HG03521 (cell line): ENCODE data around the gene MGAT3.
"Not testable (repeated sequence)": the region's sequence is repeated elsewhere in the genome, so short reads cannot be mapped to it uniquely, and the experiment has no call there.

Source experiments
- ATAC-seq: cut with Tn5 transposase; IDR thresholded peaks from one replicate; pipeline ENCODE4 v1.9.1; 2021; ENCODE audit warnings: mild to moderate bottlenecking, moderate library complexity; ENCODE audit not compliant: unreplicated experiment

The MGAT3 gene

DNA sequence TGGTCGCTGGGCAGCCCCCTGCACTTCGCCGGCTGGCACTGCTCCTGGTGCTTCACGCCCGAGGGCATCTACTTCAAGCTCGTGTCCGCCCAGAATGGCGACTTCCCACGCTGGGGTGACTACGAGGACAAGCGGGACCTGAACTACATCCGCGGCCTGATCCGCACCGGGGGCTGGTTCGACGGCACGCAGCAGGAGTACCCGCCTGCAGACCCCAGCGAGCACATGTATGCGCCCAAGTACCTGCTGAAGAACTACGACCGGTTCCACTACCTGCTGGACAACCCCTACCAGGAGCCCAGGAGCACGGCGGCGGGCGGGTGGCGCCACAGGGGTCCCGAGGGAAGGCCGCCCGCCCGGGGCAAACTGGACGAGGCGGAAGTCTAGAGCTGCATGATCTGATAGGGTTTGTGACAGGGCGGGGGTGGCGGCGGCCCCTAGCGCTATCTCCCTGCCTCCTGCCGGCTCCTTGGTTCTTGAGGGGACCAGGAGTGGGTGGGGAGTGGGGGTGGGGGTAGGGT is 31.8 kb downstream of the MGAT3 start:
- ATAC-seq = no peak

DNA sequence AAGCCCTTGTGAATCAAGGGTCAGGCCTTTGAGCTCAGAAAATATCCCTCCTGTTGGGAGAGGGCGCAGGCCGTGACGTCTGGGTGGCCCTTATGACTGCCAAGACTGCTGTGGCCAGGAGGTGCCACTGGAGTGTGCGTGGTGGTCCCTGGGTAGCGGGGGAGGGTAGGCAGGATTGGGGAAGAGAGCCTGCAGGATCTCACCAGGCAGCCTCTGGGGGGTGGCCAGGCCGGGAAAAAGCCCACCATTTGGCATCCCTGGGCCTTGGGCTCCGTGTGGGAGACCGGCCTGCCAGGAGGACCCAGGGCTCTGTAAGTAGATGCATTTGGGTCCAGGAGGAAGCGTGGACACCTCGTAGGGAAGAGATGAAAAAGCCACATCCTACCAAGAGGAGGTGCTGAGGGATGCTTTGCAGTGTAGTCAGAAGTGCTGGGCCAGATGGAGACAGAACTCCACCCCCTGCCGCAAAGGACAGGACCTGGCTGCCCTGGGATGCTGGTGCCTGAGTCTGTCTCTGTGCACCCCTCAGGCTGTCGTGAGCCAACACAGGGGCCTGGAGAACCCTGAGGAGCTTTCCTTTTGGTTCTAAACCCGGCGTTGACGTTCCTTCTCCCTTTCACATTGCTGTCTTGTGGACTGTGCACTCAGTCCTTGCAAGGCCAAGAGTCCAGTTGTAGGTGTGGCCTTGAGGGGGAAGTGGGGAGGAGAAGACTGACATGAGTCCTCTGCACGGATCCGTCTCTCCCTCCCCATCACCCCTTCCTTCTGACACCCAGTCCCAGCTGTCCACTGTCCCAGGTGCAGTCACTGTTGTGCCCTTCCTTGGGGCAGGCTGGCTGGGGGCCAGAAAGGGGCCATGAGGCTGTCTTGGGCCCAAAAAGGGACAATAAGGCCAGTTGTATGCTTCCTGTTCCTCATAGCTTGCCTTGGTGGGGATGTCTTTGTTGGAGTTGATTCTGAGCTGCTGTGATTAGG is 32.6 kb downstream of the MGAT3 start:
- ATAC-seq = no peak

DNA sequence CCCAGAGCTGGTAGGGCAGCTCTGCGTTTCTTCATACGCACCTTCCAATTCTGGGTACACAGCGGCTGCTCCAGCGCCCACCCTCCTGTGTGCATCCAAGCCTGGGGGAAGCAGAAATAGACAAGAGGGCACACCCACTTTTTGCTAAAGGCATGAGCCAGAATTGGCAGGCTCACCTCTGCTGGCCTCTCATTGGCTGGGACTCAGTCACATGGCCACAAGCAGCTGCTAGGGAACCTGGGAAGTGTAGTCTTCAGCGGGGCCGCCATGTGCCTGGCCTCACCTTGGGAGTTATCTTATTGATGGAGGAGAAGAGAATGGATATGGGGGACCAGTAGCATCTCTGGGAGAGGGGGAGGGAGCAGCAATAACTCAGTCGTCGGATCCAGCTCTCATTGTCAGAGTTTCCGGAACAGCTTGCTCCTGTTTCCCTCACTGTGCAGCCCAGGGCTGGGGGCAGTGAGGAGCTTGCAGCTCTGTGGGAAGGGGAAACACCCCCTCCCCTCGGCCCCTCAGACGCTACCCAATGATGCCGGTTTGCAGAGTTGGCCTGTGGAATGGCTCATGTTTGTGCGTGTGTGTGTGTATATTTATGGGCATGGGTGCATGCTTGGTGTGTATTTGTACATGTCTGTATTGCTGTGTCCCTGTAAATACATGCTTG is 33.5 kb downstream of the MGAT3 start:
- peak; percentile 85 for ATAC-seq

DNA sequence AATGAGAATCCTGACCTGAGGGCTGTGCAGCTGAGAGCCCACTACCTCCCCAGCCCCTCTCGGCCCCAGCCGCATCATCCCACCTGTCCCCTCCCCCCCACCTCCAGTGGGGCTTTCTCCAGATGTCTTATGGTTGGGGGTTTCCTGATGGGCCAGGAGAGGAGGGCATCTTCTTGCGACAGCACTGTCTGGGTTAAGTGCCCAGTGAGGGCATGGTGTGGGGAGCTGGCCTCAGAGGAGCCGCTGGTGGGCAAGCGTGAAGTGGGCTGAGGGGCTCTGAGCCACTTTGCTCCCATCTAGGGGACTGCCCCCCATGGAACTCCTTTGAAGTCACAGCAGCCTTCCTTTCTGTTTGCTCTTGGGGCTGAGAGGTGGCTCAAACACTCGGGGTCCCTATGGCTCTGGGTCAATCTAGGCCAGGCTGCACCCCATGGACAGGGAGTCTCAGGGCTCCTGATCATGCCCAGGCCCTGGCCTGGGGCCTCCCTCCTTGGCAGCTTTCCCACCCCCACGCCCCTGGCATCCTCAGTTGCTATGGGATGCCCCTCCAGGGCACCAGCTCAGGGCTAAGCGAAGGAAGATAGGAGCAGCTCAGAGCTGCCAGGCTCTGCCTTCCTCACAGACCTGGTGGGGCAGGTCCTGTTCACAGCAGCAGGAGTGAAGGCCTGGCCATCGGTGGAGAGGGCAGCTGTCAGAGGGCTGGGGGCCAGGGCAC is 34.3 kb downstream of the MGAT3 start:
- no peak for ATAC-seq

DNA sequence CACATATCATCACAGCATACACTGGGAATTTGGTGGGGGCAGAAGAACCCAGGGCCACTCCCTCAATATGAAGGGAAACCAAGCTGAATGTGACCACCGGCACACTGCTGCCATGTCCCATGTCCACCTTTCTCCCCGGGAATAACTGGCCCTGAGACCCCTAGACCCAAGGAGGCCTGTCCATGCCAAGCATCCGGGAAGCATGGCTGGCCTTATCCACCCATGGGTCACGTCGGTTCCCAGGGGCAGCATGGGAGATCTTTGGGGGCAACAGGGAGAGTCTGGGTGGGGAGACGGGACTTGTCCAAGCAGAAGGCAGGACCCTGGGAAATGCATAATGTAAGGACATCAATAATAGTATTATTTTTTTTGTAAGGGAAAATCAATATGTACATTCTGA is 34.9 kb downstream of the MGAT3 start:
- no peak for ATAC-seq

DNA sequence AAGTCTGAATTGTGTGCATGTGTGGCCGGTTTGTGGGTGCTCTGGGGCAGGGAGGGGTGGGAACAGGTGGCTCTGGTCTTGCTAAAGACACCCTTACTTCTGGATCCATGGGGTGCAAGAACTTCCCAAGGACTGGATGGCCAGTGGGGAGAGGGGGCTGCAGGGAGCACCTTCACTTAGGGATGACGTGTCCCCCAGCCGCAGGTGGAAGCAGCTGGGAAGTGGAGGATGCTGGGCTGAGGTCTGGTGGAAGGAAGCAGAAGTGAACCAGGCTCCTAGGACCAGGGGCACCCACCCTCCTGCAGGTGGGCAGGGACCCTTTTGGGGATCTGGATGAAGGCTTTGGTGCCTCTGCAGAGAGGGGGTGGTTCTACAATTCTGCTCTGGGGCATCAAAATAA is 35.4 kb downstream of the MGAT3 start:
- no peak for ATAC-seq

DNA sequence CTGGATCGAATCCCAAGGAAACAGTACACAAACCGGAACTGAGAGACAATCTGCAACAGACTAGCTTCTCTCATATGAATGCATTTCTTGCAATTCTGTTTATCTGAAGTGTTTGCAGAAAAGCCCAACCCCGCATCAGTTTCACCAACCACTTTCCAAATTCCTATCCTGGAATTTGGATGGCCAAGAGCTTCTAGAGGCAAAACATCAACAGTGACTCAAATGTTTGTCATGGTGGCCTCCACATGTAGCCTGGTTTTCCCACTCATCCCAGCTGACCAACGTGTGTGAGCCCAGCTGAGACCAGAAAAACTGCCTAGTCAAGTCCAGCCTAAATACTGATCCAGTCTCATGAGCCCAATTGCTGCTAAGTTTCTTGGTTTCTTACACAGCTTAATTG is 36.9 kb downstream of the MGAT3 start:
- no peak for ATAC-seq

DNA sequence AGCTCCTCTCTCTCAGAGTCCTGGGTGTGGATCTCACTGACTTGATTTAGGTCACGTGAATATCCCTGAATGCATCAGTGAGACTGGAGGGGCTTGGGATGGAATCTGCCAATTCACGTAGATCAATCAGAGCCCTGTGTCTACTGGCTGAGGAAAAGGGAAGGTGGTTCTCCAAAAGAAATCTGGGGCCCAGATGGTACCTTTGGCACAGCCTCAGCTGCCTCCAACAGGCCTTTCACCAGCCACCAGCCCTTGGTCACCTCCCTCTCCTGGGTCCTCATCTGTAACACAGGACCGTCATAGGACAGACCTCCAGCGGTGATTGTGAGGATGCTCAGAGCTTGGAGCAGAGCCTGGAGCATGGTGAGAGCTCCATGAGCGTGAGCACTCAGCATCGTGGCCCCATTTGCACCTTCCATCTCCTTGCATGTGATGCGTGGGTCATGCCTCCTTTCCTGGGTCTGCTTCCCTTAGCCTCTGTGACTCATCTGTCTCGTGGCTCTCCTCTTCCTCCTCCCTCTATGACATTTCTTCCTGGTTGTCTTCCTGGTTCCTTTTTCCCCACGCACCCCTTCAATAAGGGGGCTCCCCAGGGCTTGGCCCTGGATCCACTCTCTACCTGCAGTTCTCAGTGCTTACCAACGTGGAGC is 37.8 kb downstream of the MGAT3 start:
- ATAC-seq = no peak

DNA sequence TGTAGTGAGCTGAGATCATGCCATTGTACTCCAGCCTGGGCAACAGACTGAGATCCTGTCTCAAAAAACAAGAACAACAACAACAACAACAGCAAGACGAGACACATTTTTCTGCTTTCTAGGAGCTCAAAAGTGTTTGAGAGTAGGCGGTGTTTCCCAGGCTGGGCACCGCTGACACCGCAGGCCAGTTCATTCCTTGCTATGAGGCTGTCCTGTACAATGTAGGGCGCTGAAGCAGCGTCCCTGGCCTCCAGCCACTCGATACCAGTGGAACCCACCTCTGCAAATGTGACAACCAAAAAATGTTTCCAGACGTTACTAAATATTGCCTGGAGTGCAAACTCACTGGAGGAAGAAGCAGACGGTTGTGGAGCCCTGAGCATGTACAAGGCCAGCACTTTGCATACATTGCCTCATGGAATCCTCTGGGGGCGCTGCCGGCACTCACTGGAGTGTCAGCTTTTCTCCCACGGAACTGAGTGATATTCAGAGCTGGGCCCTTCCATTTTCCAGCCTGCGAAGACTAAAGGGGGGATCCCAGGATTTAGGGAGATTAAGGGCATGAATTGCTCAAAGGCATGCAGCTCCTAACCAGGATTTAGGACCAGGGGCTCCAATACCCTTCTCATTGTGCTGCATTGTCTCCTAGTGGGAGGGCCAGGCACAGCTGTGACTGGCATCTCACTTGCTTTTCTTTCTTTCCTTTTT is 39.5 kb downstream of the MGAT3 start:
- no peak for ATAC-seq

DNA sequence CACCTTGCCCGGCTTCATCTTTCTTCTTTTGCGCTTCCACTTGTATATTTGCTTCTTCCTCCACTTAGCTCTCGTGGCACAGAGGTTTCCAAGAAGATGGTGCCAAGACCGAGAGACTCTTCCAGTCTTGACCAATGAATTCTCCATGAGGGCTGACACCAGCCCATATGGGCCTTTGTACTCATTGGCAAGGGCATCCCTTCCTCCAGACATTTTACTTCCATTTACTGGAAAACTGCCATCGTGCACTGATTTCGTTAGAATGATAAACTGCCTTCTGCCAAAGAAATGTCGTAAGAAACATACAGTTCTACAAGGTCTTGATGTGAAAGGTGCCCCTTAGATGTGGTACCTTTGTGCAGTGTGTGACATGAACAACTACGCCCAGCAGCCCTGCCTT is 40.6 kb downstream of the MGAT3 start:
- ATAC-seq = no peak

DNA sequence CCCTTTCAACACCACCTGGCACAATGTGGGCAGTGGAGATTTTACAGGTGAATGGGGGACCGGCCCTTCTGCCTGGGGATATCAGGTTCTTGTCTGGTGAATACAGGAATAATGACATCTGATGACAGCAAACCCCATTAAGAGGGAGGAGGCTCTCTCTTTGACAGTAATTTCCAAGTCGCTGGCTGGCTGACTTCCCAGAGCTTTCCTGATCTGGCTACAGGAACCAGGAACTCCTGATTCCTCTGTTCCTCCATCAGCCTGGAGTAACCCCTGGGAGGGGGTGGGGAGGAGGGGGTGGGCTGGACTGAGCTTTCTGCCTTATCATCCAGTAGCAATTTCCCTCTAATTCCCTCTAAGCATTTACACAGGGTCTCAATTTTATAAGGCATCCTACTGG is 41.6 kb downstream of the MGAT3 start:
- no peak for ATAC-seq

DNA sequence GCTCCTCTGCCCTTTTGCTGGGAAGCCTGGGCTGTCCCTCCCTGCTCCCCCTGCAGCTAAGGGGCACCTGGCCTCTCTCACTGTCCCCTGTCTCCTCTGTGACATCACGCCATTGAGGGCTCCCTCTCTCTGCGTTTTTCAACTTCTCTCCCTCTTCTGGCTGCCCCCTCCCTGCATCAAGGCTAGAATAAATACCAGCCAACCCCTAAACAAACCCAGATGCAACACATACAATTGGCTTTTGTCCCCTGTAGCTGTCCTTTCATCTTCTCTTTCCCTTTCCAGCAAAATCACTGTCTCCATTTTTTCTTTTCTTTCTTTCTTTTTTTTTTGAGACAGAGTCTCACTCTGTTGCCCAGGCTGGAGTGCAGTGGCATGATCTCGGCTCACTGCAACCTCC is 42.0 kb downstream of the MGAT3 start:
- no peak for ATAC-seq

DNA sequence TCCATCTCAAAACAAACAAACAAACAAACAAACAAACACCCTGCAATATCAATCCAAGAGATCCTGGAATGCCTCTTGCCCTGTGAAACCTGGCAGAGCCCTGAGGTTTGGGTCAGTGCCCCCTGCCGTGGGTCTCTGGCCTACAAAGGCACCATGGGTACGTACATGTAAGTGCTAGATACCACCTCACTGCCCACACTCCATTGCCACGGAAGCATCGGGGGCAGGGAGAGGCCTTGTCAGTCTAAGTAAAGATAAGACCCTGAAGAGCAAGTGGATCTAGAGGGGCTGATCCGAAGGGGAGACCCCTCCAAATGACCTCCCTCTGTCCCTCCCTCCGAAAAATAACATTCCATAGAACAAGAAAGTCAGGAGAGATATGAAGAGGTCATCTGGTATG is 43.3 kb downstream of the MGAT3 start:
- no peak for ATAC-seq

DNA sequence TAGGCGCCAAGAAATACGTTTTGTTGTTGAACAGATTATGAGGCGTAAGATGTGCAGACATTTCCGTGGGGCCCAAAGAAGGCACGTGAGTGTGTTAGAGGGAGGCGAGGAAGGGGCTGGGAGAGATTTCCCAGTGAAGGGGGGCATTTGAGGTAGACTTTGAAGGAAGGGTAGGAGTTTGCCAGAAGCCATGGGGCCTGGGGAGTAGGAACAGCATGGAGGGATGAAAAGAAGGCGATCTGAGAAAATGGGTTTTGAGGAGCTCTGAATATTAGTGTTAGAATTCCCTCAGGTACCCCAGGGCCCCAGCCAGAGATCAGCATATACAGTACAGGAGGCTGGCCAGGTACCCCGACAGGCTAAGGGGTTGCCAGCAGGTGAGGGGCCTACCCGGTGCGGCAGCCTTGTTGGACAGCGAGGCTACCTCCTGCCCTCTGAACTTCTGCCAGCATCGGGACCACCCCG is 44.9 kb downstream of the MGAT3 start:
- no peak for ATAC-seq

DNA sequence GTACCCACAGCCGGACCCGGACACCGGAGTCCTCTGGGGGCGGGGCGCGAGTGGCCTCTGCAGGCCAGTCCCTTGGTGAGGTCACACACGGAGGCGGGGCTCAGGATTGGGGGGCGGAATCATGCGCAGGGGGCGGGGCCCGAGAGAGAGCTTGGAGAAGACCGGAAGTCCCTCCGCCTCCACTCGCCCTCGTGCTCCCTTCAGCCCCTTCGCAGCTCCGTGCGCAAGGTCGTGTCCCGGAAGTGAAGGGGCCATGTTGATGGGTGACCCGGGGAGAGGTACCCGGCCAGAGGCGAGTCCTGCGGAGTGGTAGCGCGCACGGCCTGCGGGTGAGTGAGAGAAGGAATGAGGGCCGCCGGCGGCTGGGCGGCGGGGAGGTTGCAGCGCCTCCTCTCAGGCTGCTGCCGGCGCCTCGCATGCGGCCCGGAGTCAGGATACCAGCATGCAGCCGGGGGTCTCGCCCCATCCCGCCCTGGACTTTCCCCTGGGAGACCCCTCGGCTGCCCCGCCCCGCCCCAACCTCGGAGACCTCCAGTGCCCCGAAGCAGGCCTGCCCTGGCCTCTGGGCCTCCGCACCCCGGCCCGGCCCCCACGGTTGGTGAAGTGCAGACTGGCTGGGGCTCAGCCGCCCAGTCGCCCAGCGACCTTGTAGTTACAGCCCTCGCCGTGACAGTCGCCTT is 45.4 kb downstream of the MGAT3 start, which contains the start of gene MIEF1:
TSS of gene MIEF1 (plus strand) at position 182 of the 680 bp plus-strand sequence. CDS start 9,005 bp downstream, outside the sequence.
- ATAC-seq = peak; percentile 92

DNA sequence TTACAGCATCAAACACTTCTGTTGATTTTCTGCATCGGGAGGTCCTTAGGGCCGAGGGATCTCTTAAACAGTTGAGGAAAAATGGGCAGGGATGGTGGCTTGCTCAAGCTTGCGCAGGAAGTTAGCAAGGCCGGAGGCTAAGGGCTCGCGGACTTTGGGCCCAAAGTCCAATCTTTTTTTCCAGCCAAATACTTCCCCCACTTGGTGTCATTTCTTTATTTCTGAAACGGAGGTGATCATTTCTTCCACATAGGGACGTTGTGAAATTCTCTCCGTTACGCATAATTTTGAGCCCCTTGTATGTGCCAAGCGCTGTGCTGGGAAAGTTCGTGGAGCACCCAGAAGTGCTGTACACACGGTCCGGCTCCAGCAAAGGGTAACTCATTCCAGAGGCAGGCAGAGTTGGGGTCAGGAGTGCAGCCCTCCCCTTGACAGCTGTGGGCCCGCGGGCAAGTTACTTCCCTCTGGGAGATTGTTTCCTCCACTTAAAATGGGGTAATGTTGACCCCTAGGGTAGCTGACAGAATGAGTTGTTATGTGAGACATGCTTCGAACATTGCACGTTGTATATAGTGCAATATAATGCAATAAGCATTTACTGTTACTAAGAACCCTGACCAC is 46.1 kb downstream of the MGAT3 start:
- no peak for ATAC-seq

DNA sequence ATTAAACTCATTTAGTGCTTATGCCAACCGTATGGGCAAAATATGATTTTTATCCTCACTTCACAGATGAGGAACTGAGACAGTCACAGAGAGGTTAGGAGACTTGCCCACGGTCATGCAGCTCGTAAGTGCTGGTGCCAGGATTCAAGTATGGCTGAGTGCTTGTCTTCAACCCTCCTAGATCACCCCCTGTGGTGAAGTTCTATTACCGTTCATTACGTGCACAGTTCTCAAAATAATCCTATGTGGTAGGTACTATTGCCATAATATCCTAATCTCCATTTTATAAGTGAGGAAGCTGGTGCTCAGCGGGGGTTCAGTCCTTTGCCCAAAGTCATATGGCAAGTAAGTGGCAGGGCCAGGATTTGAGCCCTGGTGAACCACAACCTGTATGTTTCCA is 46.8 kb downstream of the MGAT3 start:
- no peak for ATAC-seq

DNA sequence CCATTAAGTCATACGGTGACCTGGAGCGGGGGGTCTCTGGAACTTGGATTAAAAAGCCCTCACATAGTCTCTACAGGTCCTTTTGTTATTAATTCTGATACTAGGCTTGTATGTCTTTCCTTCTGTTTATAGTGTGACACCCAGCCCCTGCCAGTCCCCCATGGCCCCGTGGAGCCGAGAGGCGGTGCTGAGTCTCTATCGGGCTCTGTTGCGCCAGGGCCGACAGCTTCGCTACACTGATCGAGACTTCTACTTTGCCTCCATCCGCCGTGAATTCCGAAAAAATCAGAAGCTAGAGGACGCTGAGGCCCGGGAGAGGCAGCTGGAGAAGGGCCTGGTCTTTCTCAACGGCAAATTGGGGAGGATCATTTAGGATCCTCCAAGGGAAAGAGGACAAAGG is 47.3 kb downstream of the MGAT3 start:
- ATAC-seq = no peak

DNA sequence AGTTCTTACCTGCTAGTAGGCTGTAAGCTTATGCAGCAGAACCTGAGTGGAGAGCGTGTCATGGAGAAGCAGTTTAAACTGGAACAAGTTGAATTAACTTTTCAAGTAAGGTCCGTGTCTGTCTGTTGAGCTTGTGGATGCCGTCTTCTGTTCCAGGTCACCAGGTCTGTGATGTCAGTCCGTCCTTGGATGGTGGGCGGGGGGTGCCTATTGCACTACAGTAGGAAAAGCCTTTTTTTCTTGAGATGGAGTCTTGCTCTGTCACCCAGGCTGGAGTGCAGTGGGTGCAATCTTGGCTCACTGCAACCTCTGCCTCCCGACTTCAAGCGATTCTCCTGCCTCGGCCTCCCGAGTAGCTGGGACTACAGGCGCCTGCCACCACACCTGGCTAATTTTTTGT is 50.2 kb downstream of the MGAT3 start:
- not testable (repeated sequence) for ATAC-seq
